Activated T-cell treated with anti-CD3 and anti-CD28 coated beads, Interleukin-2, amount 50 U/mL, for 72 hours (primary cell): ENCODE results near the gene CHP2. TPM values are rescaled to one million over a fixed set of nuclear protein-coding genes. Genes with fewer than 3 reads are reported as not detected.
A peak's percentile ranks its signal among the peaks of the same experiment; 100 is the strongest.

ENCODE experiments used
- ATAC-seq, 2 donors: fragments of 150-1000 bp; cut with Tn5 transposase; replicated peaks in 1 of 2; 2 replicates each; pipeline ENCODE4 v1.10.0; 2021; ENCODE audit warnings: moderate library complexity in 2 of 2, mild to moderate bottlenecking in 1 of 2
- DNase-seq, 2 donors: peaks; one replicate each; pipeline ENCODE4 v3.0.0; 2021 to 2022; ENCODE audit warnings: mixed read lengths in 1 of 2
- H3K27ac Mint-ChIP-seq: one replicate; pipeline ENCODE4 v1.8.0; 2022; ENCODE audit warnings: mild to moderate bottlenecking, moderate library complexity, mixed read lengths
- H3K27me3 Mint-ChIP-seq: one replicate; pipeline ENCODE4 v1.8.0; 2022; ENCODE audit warnings: low read depth, mixed read lengths
- H3K36me3 Mint-ChIP-seq, 2 donors: one replicate each; pipeline ENCODE4 v1.8.0; 2022; ENCODE audit warnings: mixed read lengths in 2 of 2, mild to moderate bottlenecking in 1 of 2; ENCODE audit not compliant: insufficient read depth in 2 of 2
- H3K4me1 Mint-ChIP-seq: one replicate; pipeline ENCODE4 v1.8.0; 2022; ENCODE audit warnings: low read depth, mixed read lengths
- H3K4me3 Mint-ChIP-seq, 2 donors: one replicate each; pipeline ENCODE4 v1.8.0; 2022; ENCODE audit warnings: mild to moderate bottlenecking in 2 of 2, mixed read lengths in 2 of 2, moderate library complexity in 2 of 2
- H3K9me3 Mint-ChIP-seq, 2 donors: one replicate each; pipeline ENCODE4 v1.8.0; 2022; ENCODE audit warnings: mixed read lengths in 2 of 2
- total RNA-seq, 2 donors: library from RNA; stranded (reverse); gene quantifications; one replicate each; pipeline ENCODE4 v1.2.3, GENCODE V29; 2022

Gene CHP2
- total RNA-seq, 2 donors from 2014 or later, result not detected

- H3K27ac Mint-ChIP-seq, result no peak overlapping the region
- H3K36me3 Mint-ChIP-seq, result no peaks in the 10 kb centered on the region
- H3K9me3 Mint-ChIP-seq, result no peaks in the 10 kb centered on the region
- DNase-seq (peak; percentile 75 to 82), ATAC-seq (peak; percentile 65 to 66)
- H3K4me1 Mint-ChIP-seq, result peaks cover 13% of the 10 kb centered on the region
- H3K27me3 Mint-ChIP-seq, result peaks cover 8% of the 10 kb centered on the region
- no peak overlapping the region for H3K4me3 Mint-ChIP-seq
Observed at GRCh38 chr16:23801378-23801777, 46.6 kb downstream of the CHP2 start.

- ATAC-seq (no peak), DNase-seq (no peak)
- no peak overlapping the region for H3K27ac Mint-ChIP-seq
- H3K27me3 Mint-ChIP-seq, result peaks cover 10% of the 10 kb centered on the region
- no peaks in the 10 kb centered on the region for H3K36me3 Mint-ChIP-seq
- no peaks in the 10 kb centered on the region for H3K9me3 Mint-ChIP-seq
- H3K4me3 Mint-ChIP-seq, result no peak overlapping the region
- H3K4me1 Mint-ChIP-seq, result peaks cover 13% of the 10 kb centered on the region
Observed at GRCh38 chr16:23802776-23803175, 48.0 kb downstream of the CHP2 start.

- H3K4me3 Mint-ChIP-seq, result peak overlapping the region; percentile 33 to 63
- no peaks in the 10 kb centered on the region for H3K9me3 Mint-ChIP-seq
- H3K27me3 Mint-ChIP-seq, result peaks cover 8% of the 10 kb centered on the region
- DNase-seq (peak; percentile 64 to 70), ATAC-seq (peak; percentile 88 to 90)
- peaks cover 13% of the 10 kb centered on the region for H3K4me1 Mint-ChIP-seq
- no peaks in the 10 kb centered on the region for H3K36me3 Mint-ChIP-seq
- no peak overlapping the region for H3K27ac Mint-ChIP-seq
Observed at GRCh38 chr16:23803591-23804123, 48.8 kb downstream of the CHP2 start.

DNA sequence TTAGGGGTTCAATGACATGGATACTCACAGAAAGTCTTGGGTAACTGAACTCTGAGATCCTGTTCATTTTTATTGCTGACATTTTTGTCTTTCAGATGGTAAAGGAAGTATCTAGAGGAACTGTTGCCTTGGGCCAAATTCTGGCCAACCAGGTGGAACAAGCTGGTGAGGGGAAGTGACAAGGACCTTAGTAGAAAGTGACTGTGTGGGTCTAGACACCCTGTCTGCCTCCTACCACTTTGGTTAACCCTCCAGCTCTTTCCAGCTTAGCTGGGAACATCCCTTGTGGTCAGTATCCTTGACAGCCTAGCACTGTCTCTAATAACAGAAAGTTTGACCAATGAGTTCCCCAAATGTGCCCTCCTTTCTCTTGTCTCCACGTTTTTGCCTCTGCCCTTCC, 52.2 kb downstream of the CHP2 start:
- Mint-ChIP-seq H3K27me3 (peaks cover 14% of the 10 kb centered on the region), H3K4me3 (no peak overlapping the region), H3K27ac (no peak overlapping the region), H3K4me1 (peaks cover 13% of the 10 kb centered on the region), H3K9me3 (no peaks in the 10 kb centered on the region), H3K36me3 (no peaks in the 10 kb centered on the region)
- ATAC-seq (no peak), DNase-seq (no peak)

Other genes starting within 250 kb of the CHP2 start
- 10 to 100 TPM; 85.5 to 86.6 TPM for gene GGA2, start 244.5 kb upstream of the CHP2 start, total RNA-seq
- gene EARS2, start 197.7 kb upstream of the CHP2 start, total RNA-seq, result 10 to 100 TPM; 12.5 to 13.4 TPM
- 10 to 100 TPM; 58.8 to 63.4 TPM for gene UBFD1, start 197.3 kb upstream of the CHP2 start, total RNA-seq
- gene NDUFAB1, start 158.7 kb upstream of the CHP2 start, total RNA-seq, result 10 to 100 TPM; 73.5 to 80.3 TPM
- 10 to 100 TPM; 22.2 to 31.7 TPM for gene PALB2, start 113.7 kb upstream of the CHP2 start, total RNA-seq
- 10 to 100 TPM; 62.6 to 78.2 TPM for gene DCTN5, start 113.6 kb upstream of the CHP2 start, total RNA-seq
- 100 to 1,000 TPM in 1 of 2 donors, 10 to 100 TPM in 1; 79.5 to 110 TPM for gene PLK1, start 76.1 kb upstream of the CHP2 start, total RNA-seq
- gene ERN2, start 41.8 kb upstream of the CHP2 start, total RNA-seq, result under 1 TPM in 1 of 2 donors, not detected in 1; 0.24 TPM
- gene PRKCB, start 81.0 kb downstream of the CHP2 start, total RNA-seq, result 10 to 100 TPM; 72.1 to 77.0 TPM